ENCODE data around the gene GVQW3. TPM values are rescaled to one million over a fixed set of nuclear protein-coding genes. Genes with fewer than 3 reads are reported as not detected.
"Not testable (repeated sequence)": the region's sequence is repeated elsewhere in the genome, so short reads cannot be mapped to it uniquely, and the experiment has no call there.

Gene GVQW3
- total RNA-seq, 1 experiment from 2014 or later, result 2.0 TPM

DNA sequence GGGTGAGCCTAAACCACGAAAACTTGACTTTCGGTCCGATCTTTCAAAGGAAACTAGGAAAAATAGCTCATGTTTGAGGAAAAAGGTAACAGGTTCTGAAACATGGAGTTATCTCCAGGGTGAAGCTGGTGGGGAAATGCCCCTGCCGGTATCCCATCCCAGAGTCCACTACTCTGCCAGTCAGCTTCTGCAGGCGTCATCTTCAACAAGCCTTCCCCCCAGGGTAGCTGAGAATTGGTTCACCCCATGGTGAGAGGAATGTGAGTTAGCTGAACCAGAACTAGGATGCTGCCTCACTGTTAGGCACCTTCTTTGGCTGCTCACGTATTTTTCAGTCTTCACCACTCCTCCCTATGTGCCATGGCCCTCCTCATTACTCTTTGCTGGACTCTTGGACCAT is 1.1 kb downstream of the GVQW3 start:
- no peak for DNase-seq (ENCODE audit: extremely low read depth, low read depth)

GRCh38 chr11:76385903-76386302 is 4.8 kb downstream of the GVQW3 start:
- DNase-seq (ENCODE audit: extremely low read depth, low read depth), result no peak

DNA sequence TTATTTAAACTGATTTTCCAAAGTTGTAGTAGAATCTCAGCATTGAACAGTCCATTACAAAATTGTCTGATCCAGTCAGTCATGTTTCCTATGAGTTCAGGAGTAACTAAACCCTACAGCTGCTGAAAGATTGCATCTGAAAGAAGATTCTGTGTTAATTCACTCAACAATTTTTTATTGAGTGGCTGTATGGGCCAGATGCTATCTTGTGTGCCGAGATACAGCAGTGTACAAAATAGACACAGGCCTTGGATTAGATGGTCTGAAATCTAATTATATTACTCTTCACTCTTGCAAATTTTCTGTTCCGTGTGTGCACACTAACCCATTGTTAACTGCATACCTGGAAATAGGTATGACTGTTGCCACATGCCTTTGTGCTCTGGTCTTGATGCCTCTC is 7.3 kb downstream of the GVQW3 start:
- DNase-seq (ENCODE audit: extremely low read depth, low read depth), result no peak

GRCh38 chr11:76391021-76391420 is 9.9 kb downstream of the GVQW3 start:
- no peak for DNase-seq (ENCODE audit: extremely low read depth, low read depth)

GRCh38 chr11:76391811-76392475 is 10.8 kb downstream of the GVQW3 start:
- DNase-seq (ENCODE audit: extremely low read depth, low read depth), result no peak

DNA sequence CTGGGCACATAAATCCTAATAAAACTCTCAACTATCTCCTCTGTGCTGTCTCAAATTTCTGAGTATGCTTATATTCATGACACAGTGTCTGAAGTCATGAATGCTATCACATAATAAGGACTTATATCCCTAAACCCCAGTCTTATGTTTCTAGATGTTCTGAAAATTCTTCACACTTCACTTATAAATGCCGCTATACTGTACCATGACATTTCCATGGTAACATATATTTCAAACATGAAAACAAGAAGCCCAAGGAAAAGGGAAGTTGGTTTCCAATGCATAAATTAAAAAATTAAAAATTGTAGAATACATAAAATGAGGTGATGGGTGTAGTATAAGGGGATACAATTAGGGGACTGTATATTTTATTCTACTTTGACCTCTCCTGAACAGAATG is 11.7 kb downstream of the GVQW3 start:
- no peak for DNase-seq (ENCODE audit: extremely low read depth, low read depth)

DNA sequence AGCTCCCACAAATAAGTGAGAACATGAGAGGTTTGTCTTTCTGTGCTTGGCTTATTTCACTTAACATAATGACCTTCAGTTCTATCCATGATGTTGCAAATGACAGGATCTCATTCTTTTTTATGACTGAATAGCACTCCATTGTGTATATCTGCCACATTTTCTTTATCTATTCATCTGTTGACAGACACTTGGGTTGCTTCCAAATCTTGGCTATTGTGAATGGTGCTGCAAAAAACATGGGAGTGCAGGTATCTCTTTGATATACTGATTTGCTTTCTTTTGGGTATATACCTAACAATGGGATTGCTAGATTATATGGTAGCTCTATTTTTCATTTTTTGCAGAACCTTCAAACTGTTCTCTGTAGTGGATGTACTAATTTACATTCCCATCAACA is 13.3 kb downstream of the GVQW3 start:
- DNase-seq (ENCODE audit: extremely low read depth, low read depth), result no peak

- no peak for DNase-seq (ENCODE audit: extremely low read depth, low read depth)
Observed at GRCh38 chr11:76395296-76395695, 14.2 kb downstream of the GVQW3 start.

DNA sequence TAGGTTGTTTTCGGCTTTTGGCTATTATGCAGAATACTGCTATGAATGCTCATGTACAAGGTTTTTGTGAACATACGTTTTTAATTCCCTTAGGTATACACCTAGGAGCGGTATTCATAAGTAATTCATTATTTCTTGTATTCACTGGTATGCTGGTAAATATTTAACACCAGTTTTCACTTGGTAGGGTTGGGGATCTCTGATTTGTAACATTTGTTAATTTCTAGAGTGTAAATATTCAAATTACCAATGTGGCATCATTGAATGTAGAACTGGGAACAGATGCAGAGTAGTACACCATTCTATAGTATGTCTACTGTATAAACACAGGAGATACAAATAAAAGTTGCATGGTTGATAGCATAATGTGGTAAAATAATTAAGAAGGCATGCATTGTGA is 16.3 kb downstream of the GVQW3 start:
- DNase-seq (ENCODE audit: extremely low read depth, low read depth), result no peak

GRCh38 chr11:76400967-76401366 is 19.8 kb downstream of the GVQW3 start:
- no peak for DNase-seq (ENCODE audit: extremely low read depth, low read depth)

DNA sequence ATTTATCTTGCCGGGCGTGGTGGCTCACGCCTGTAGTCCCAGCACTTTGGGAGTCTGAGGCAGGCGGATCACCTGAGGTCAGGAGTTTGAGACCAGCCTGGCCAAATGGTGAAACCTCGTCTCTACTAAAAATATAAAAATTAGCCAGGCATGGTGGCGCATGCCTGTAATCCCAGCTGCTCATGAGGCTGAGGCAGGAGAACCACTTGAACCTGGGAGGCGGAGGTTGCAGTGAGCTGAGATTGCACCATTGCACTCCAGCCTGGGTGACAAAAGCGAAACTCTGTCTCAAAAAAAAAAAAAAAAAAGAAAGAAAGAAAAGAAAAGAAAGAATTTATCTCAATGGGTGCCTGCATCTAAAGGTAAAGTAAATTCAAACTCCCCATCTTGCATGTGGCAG is 20.4 kb downstream of the GVQW3 start:
- not testable (repeated sequence) for DNase-seq (ENCODE audit: extremely low read depth, low read depth)

DNA sequence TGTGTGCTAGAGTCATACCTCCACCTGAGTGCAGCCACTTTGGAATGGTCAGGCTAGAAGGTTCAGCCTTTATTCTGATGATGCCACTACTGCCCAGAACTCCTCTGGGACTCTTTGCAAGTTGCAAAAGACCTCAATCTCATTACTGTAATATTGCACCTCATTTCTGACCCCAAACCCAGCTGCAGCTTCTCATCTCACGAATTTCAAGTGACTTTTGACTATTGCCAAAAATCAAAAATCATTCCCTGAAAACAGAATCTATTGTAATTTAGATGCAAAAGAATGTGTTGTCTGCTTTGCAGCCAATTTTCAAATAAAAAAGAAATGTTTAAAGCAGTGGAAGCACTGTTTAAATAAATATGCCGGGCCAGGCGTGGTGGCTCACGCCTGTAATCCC is 25.2 kb downstream of the GVQW3 start:
- DNase-seq (ENCODE audit: extremely low read depth, low read depth), result no peak

DNA sequence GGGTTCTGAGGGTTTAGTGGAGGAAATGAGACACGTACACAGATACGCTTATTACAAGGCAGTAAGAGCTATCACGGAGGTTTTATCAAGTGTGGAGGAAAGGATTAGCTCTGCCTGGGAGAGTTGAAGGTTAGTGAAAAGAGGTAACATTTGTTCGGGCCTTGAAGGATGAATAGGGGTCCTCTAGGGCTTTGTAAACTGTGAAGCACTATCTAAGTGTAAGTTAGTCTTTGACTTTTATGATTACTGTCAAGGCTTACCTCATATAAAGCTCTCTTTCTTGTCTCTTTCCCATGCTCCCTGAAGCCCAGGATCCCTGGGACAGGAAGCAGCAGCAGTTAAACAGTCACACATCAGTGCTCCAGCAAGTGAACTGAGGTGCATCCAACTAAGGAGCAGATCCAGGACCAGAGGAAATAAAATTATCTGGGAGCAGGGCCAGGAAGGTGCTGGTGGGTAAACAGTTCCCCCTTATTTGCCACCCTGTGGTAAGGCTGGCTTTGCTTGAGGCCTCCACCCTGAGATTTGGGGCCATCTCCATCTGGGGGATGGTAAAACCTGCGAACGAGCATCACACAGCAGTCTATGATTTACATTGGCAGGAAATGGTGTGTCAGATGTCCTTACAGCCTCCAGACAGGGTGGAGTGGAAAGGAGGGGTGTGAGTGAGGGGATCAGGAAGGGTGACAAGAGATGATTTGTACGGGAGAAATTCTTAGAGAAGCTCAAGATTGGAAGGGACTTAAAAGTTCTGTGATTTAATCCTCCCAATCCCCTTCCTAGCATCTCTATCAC is 27.2 kb downstream of the GVQW3 start:
- no peak for DNase-seq (ENCODE audit: extremely low read depth, low read depth)

DNA sequence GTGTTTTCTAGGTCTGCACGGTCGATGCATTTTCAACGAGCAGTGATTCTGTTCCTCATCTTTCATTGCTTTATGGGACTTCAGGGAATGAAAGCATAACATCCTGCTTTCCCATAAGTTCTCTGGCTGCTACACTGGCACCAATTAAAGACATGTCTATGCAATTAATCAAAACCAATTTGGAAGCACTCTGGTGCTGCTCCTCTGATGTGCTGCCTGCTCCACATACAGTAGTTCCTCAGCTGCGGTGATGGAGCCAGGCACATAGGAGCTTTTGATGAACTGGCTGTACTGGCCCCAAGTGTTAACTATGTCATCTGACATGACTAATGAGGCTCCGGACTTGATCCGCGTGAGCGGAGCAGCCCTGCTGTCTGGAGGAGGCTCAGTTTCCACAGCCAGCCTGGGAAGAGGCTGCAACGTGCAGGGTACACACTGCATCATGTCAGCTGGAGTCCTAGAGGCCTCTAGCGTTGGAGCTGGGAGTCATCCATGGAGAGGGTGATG is 29.8 kb downstream of the GVQW3 start:
- DNase-seq (ENCODE audit: extremely low read depth, low read depth), result no peak

DNA sequence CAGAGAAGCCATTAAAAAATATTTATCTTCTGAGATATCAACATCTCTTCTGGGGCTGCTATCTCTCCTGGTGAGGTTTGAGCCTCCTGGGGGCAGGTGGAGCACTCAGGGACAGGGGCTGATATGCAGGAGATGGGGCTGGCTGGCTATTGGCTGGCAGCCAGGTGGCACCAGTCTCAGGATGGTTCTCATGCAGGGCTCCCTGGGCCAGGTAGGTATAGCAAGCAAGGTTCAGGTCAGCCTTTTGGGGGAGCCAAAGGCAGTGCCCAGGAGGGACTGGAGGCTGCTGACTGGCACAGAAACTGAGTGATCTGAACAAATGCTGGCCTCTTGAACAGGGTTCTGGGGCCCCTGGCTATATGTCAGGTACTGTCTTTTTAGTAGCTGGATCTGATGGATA is 34.0 kb downstream of the GVQW3 start:
- no peak for DNase-seq (ENCODE audit: extremely low read depth, low read depth)

DNA sequence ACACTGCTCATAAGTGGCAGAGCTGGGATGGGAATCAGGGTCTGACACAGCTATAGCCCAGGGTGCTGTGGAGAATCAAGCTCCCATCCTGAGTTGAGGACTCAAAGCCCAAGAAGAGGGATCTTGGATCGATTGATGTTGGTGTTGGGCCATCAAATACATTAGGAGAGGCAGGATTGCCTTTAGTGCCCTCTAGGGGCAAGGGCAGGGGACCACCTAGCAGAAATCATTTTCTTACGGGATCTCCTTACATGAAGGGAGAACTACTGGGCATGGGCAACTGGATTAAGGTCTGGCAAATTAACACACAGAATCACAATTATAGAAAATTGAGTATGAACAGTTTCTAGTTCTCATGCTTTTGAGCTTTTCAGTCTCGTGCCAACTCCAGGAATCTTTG is 38.8 kb downstream of the GVQW3 start:
- DNase-seq (ENCODE audit: extremely low read depth, low read depth), result no peak

- DNase-seq (ENCODE audit: extremely low read depth, low read depth), result no peak
Observed at GRCh38 chr11:76424379-76424778, 43.3 kb downstream of the GVQW3 start.

DNA sequence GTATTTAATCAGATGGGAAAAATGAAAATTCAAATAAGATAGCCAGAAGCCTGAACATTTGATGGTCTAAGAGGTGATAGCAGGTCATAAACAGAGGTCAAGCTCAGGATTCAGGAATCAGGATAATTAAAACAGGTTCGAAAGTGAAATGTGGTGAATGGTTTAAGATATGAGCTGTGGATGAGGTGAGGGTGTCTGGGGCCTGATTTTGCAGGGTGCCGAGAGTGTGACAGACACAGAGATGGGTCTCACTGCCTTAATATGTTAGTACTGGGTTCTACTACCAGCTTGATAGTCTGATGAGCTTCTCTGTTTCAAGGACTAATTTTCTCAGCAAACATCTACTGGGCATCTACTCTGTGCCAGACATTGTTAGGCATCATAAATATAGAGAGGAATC is 43.8 kb downstream of the GVQW3 start:
- no peak for DNase-seq (ENCODE audit: extremely low read depth, low read depth)

- no peak for DNase-seq (ENCODE audit: extremely low read depth, low read depth)
Observed at GRCh38 chr11:76426660-76427059, 45.5 kb downstream of the GVQW3 start.

- DNase-seq (ENCODE audit: extremely low read depth, low read depth), result no peak
Observed at GRCh38 chr11:76436020-76436419, 54.9 kb downstream of the GVQW3 start.

- DNase-seq (ENCODE audit: extremely low read depth, low read depth), result no peak
Observed at GRCh38 chr11:76443268-76443980, 62.3 kb downstream of the GVQW3 start.

- DNase-seq (ENCODE audit: extremely low read depth, low read depth), result no peak
Observed at GRCh38 chr11:76444065-76444383, 62.9 kb downstream of the GVQW3 start.
